Large intestine (tissue), 3 donors: ENCODE measurements around the gene FADS2. TPM values are rescaled to one million over a fixed set of nuclear protein-coding genes. Genes with fewer than 3 reads are reported as not detected.

Source experiments
- DNase-seq, 2 donors: peaks; one replicate each; pipeline versions ENCODE4 v3.0.0 to v3.0.0-alpha.2; 2013
- H3K27ac ChIP-seq: one replicate; pipeline ENCODE4 v1.5.1; 2013; ENCODE audit warnings: low read length
- H3K27me3 ChIP-seq: 2 replicates; pipeline ENCODE4 v1.6.1; 2013; ENCODE audit warnings: low read length; ENCODE audit not compliant: control insufficient read depth, insufficient read depth
- H3K36me3 ChIP-seq: 2 replicates; pipeline ENCODE4 v1.6.1; 2013; ENCODE audit warnings: low read length; ENCODE audit not compliant: control insufficient read depth, insufficient read depth
- H3K4me1 ChIP-seq: one replicate; pipeline ENCODE4 v1.6.1; 2013; ENCODE audit warnings: low read length; ENCODE audit not compliant: control insufficient read depth, insufficient read depth
- H3K4me3 ChIP-seq: one replicate; pipeline ENCODE4 v1.5.1; 2013; ENCODE audit warnings: low read length
- H3K9me3 ChIP-seq: one replicate; pipeline ENCODE4 v1.6.1; 2013; ENCODE audit warnings: mild to moderate bottlenecking, low read depth, low read length, moderate library complexity; ENCODE audit not compliant: control insufficient read depth
- WGBS: methylation state at CpG from one replicate; pipeline ENCODE4 v1.1.5; 2013; ENCODE audit warnings: low lambda C conversion rate; ENCODE audit not compliant: insufficient coverage; 5-methylcytosine and 5-hydroxymethylcytosine counted together
- polyA plus RNA-seq: library from polyadenylated mRNA; unstranded; fragments of 120-200 nt; gene quantifications from one replicate; pipeline ENCODE4 v1.2.1, GENCODE V29; 2013

FADS2 gene
- polyA plus RNA-seq, 1 donor, result 28.8 TPM

DNA sequence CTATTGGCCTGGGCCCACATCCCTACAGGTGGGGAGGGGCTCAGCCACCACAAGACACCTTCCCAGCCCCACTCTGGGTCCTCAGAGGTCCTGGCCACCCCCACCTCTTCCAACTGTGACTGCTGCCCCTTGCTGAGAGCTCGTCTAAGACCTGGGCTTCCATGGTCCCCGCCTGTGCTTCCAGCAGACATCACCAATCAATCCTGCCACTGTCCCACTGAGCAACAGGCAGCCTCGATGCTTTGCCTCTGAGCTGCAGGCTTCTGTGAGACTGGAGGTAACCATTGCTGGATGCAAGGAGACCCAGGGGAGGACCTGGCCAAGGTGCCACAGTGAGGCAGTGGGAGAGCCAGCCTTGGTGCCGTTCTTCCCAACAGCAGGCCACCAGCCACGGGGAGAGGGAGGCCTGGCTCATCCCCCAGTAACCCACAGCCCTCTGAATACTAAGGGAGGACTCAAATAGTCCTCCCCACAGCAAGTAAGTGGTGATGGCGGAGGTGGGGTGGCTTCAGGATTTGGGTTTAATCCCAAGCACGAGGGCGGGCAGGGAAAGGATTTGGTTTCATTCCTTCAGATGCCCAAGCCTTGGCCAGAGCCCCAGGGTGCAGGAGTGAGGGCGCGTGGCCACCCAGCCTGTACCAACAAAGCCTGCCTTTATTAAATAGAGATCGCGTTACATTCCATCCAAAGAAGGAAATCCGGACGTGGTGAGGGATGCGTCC, 68.7 kb downstream of the FADS2 start:
- Histone ChIP-seq H3K9me3 (peaks cover 1% of the 10 kb centered on the region), H3K4me3 (no peak overlapping the region), H3K36me3 (peaks cover 47% of the 10 kb centered on the region), H3K27ac (no peak overlapping the region), H3K27me3 (no peaks in the 10 kb centered on the region), H3K4me1 (peaks cover 3% of the 10 kb centered on the region)
- WGBS, result no CpG with 5 or more reads among the region's 15 CpGs
- DNase-seq, result no peak

DNA sequence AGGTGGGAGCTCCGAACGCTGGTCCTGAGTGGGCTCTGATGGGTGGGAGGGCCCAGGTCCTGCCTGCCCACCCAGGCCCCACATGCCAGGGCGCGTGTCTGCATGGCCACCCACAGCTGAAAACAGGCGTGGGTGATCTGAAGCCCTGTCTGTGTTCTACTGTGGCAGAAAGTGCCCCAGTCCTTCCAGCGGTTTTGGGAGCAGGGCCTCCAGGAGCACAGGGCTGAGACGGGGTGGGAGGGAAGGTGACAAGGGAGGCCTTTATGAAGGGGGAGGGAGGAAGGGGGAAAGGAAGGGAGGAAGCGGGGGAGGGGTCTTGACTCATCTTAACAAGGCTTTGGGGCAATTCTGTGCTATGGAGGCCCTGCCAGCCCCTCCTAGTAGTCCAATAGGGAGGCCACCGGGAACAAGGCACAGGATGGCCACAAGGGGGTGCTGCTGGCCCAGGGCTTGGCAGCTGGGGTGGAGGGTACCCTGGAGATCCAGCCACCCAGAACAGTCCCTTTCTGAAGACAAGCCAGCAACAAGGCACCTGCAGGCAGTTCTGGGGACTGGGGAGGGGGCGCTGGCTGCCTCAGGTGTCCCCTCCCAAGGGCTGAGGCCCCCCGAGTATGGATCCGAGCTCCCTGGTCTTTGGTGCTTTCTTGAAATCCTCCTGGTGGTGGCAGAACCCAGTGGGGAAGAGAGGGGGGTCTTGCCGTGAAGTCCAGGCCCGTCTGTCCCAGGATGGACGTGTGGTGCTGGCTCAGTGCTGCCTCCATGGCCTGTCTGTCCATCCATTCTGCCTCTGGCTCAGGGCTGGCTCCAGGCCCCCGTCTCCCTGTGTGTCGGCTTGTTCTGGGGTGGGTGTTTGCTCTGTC, 69.5 kb downstream of the FADS2 start:
- Histone ChIP-seq H3K27me3 (no peaks in the 10 kb centered on the region), H3K4me3 (no peak overlapping the region), H3K27ac (no peak overlapping the region), H3K9me3 (no peaks in the 10 kb centered on the region), H3K36me3 (peaks cover 53% of the 10 kb centered on the region), H3K4me1 (peaks cover 3% of the 10 kb centered on the region)
- DNase-seq, result peak in 1 of 2 donors; percentile 42
- no CpG with 5 or more reads among the region's 17 CpGs for WGBS

DNA sequence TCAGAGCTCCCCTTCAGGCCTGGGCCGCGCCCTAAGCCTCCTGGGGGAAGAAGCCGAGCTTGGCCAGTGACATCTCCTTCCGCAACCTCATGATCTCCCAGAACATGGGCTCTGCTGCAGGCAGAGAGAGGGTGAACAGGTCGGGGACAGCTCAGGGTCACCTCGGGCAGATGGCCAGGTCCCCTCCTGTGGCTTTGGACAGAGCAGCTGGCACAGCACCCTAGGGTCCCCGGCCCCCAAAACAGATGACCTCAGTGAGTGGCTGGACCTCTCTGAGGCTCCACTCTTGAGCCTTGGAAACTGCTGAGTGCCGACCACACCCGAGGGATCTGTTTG, 70.1 kb downstream of the FADS2 start:
- Histone ChIP-seq H3K27me3 (no peaks in the 10 kb centered on the region), H3K4me1 (peaks cover 3% of the 10 kb centered on the region), H3K27ac (no peak overlapping the region), H3K9me3 (no peaks in the 10 kb centered on the region), H3K4me3 (no peak overlapping the region), H3K36me3 (peaks cover 55% of the 10 kb centered on the region)
- DNase-seq, result no peak
- no CpG with 5 or more reads among the region's 9 CpGs for WGBS

DNA sequence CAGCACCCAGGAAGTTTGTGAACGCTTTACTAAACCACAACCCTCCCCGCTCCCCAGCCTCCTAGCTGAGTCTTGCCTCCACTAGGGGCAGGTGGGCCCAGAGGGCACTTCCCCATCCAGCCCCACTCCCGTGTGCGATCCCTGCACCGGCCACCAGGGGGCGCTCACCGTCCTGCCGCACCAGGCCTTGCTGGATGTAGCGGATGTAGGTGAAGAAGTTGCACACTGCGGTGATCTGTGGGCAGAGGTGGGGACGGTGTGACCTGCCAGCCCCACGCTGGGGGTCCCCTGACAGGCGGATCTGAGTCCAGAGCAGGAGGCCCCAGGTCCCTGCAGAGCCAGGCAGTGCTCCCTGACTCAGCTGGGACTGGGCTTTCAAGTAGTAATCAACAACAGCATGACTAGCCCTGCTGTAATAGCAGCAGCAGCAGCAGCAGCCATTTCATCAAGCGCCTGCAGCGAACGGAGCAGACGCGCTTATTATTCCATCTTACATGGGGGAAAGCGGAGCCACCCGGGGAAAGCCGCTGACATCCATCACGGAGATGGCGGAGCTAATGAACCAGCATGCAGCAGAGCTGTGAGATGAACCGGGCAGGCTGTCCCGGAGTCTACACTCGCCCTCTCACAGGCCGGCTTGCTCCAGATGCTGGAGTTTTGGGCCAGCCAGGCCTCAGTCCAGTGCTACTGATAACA, 71.2 kb downstream of the FADS2 start:
- H3K9me3 ChIP-seq, result no peaks in the 10 kb centered on the region
- no peak overlapping the region for H3K27ac ChIP-seq
- H3K36me3 ChIP-seq, result peaks cover 61% of the 10 kb centered on the region
- no CpG with 5 or more reads among the region's 27 CpGs for WGBS
- peak; percentile 66 to 68 for DNase-seq
- no peaks in the 10 kb centered on the region for H3K27me3 ChIP-seq
- no peak overlapping the region for H3K4me3 ChIP-seq
- peaks cover 9% of the 10 kb centered on the region for H3K4me1 ChIP-seq

DNA sequence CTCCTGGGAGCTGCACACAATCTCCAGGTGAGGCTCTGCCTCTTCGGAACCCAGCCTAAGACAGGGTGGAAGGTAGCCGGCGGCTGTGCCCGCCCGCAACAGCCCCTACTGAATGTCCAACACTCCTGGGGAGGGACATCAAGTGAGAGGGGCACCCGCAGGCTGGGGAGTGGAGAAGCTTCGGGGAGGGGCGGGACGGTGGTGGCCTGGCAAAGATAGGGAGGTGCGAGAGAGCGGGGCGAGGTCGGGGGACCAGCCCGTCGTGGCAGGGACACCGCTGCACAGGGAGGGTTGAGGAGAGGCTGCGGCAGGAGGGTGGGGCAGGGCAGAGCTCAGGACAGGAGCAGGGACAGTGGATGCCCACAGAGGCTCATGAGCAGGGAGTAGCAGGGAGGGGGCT, 72.2 kb downstream of the FADS2 start:
- Histone ChIP-seq H3K9me3 (no peaks in the 10 kb centered on the region), H3K36me3 (peaks cover 62% of the 10 kb centered on the region), H3K27ac (no peak overlapping the region), H3K4me1 (peaks cover 16% of the 10 kb centered on the region), H3K4me3 (no peak overlapping the region), H3K27me3 (no peaks in the 10 kb centered on the region)
- no CpG with 5 or more reads among the region's 17 CpGs for WGBS
- no peak for DNase-seq

DNA sequence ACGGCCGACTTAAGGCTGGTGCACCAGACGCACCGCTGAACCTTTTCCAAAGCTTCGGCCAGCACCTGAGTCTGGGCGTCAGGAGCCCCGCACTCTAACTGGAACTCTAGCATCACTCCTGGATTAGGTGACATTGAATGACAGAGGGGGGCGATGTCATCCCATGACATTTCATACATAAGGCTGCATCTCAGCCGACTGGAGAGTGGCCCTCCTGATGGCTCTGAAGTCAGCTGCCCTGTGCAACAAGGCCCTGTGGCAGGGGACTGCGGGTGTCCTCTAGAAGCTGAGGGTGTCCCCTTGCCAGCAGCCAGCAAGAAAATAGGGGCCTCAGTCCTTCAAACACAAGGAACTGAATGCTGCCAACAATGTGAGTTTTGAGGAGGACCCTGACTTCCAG, 73.3 kb downstream of the FADS2 start:
- Histone ChIP-seq H3K27me3 (no peaks in the 10 kb centered on the region), H3K4me1 (peaks cover 26% of the 10 kb centered on the region), H3K36me3 (peaks cover 69% of the 10 kb centered on the region), H3K4me3 (no peak overlapping the region), H3K27ac (no peak overlapping the region), H3K9me3 (no peaks in the 10 kb centered on the region)
- DNase-seq, result no peak
- WGBS, result no CpG with 5 or more reads among the region's 10 CpGs

DNA sequence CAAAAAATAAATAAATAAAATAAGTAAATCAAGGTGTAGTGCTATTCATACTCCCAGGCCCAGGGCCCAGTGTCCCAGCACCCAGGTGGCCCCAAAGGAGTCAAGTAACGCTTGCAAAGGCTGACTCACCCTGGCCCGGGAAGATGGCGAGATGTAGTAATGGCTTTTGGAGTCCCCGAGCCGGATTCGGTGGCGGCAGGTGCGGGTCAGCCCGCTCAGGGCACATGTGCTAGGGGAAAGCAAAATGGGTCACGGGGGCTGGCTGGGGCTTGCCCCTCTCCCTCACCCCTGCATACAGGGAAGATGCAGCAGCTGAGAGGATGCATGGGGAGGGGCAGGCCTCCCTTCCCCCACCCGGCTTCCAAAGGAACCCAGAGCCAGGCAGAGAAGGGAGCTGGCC, 74.2 kb downstream of the FADS2 start:
- Histone ChIP-seq H3K36me3 (peaks cover 71% of the 10 kb centered on the region), H3K4me3 (no peak overlapping the region), H3K9me3 (no peaks in the 10 kb centered on the region), H3K4me1 (peaks cover 26% of the 10 kb centered on the region), H3K27ac (no peak overlapping the region), H3K27me3 (no peaks in the 10 kb centered on the region)
- WGBS, result no CpG with 5 or more reads among the region's 11 CpGs
- DNase-seq, result no peak

DNA sequence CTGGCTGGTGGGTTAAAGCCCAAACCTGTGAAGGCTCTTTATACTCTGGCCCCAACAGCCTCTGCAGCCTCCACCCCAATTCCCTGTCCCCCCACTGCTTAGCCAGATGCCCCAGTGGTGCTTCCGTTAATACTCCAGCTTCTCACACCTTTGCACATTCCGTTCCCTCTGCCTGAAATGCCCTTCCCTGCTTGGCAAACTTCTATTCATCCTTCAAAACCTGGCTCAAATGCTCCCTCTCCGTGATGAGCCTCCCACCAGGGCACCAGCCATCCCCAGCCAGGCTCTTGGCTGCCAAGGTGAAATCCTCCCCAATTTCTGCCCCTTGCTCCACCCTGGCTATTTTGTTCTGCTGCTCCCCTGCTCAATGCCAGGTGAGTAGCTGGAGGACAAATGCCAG, 75.7 kb downstream of the FADS2 start:
- DNase-seq, result no peak
- no peaks in the 10 kb centered on the region for H3K27me3 ChIP-seq
- H3K9me3 ChIP-seq, result no peaks in the 10 kb centered on the region
- peaks cover 68% of the 10 kb centered on the region for H3K36me3 ChIP-seq
- no peak overlapping the region for H3K4me3 ChIP-seq
- no CpG with 5 or more reads among the region's 3 CpGs for WGBS
- H3K4me1 ChIP-seq, result peaks cover 34% of the 10 kb centered on the region
- H3K27ac ChIP-seq, result no peak overlapping the region

DNA sequence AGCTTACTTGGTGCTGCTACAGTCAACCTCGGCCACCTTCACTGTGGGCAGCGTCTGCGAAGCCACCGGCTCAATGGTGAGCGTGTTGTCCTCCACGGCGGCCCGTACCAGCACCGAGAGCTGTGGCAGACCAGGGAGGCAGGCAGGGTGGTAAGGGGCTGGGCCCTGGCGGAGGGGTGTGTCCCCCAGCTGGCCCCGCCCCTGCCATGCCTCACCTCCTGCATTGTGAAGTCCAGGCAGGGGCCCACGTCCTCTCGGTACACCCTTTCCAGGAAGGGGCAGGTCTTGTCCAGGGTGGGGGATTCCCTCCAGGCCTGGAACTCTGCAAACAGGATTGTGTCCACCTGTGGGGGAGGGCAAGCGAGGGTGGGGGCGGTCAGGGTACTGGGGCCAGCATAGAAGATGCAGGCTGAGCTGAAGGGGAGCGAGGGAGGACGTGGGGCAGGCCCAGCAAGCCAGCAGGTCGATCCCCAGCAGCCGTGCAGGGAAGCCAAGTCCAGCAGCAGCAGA, 76.5 kb downstream of the FADS2 start:
- no CpG with 5 or more reads among the region's 19 CpGs for WGBS
- Histone ChIP-seq H3K9me3 (no peaks in the 10 kb centered on the region), H3K27ac (no peak overlapping the region), H3K27me3 (no peaks in the 10 kb centered on the region), H3K4me1 (peaks cover 39% of the 10 kb centered on the region), H3K36me3 (peaks cover 61% of the 10 kb centered on the region), H3K4me3 (peak overlapping the region; percentile 15)
- DNase-seq, result peak in 1 of 2 donors; percentile 76

DNA sequence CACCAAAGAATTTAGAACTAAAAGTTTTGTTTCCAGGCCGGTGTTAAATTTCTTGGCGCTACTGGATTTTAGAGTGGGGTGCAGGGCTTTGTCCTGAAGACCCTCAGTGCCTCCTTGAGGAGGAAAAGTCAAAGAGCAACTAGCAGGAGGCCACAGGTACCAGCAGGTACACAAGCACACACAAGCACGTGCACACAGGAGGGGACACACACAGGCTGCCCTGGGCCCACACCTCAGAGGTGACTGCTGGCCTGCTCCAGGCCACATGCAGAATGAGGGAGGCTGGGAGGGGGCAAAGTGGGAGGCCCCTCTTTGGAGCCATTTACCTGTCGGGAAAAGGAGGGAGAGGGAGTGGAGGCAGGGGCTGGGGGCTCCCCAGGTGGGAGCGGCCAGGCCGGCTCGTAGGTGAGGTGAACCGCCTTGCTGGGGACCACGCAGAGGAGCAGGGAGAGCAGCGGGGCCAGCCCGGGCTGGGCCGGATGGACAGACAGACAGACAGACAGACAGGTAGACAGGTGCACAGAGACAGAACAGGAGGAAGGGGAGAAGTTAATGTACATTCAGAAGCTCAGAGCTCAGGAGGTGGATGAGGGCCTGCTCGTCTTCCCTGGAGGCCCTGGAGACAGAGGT, 77.1 kb downstream of the FADS2 start:
- no peaks in the 10 kb centered on the region for H3K9me3 ChIP-seq
- WGBS, result no CpG with 5 or more reads among the region's 13 CpGs
- peaks cover 55% of the 10 kb centered on the region for H3K36me3 ChIP-seq
- peaks cover 39% of the 10 kb centered on the region for H3K4me1 ChIP-seq
- H3K27ac ChIP-seq, result no peak overlapping the region
- no peaks in the 10 kb centered on the region for H3K27me3 ChIP-seq
- no peak for DNase-seq
- no peak overlapping the region for H3K4me3 ChIP-seq
